Stromal cell of bone marrow (primary cell): Measurements from ENCODE around the gene GTF2H2C.
"Not testable (repeated sequence)": the region's sequence is repeated elsewhere in the genome, so short reads cannot be mapped to it uniquely, and the experiment has no call there.

Experiments used
- DNase-seq: peaks from one replicate; pipeline ENCODE4 v3.0.0-alpha.2; 2012; ENCODE audit warnings: low read depth

GTF2H2C gene

DNA sequence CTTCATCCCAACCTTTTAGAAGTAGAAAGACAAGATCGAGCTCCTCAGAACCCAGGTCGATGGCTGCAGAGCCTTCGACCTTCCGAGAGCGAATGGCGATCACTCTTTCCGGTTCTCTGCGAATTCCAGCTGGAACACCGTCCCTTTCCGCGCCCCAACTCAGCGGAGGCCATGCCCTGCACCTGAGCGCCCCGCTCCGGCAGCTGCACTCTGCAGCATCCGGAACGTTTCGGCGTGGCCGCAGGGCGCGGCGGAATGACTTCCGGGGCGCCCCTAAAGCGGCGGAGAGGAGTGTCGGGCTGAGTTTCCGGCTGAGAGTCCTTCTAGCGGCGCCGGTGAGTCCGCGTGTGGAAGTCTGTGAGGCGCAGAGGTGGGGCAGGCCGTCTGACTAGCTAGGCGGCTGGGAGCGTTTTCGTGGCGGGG, at the start of gene GTF2H2C:
TSS of gene GTF2H2C (plus strand) at position 284 of the 423 bp plus-strand sequence. CDS start 4,942 bp downstream, outside the sequence.
- DNase-seq, result peak; percentile 34

DNA sequence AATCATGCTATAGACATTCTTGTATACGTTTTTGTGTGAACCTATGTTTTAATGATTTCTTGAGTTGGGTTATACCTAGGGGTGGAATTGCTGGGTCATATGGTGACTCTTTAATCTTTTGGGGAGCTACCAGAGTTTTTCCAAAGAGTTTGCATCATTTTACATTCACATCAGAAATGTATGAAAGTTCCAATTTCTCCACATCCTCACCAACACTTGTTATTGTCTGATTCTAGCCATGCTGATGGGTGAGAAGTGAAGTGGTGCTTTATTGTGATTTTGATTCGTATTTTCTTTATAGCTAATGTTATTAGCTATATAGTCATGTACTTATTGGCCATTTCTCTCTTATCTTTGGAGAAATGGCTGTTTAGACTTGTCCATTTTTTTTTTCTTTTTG, 49.3 kb upstream of the GTF2H2C start:
- no peak for DNase-seq

DNA sequence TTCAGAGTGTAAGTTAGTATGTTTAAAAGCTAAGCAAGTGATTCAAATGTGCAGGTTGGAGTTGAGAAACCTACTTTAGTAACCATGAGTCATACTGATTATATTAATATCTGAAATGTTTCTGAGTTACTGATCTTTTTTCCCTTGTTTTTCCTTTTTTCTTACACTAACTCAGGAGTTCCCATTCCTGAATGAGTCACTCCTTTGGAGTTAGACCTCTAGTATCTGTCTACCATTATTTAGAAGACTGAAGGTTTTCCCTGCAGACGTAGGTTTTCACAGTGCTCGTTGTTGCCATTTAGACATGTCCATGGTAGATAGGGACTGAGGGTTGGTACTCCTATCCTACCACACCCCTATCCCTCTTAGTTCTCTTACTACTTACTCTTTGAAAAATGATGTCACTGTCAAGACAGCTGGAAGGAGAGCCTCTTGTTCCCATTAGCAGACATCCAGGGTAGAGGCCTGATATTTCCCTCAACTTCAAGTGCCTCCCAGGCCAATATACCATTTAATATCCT, 47.2 kb upstream of the GTF2H2C start:
- peak; percentile 35 for DNase-seq

DNA sequence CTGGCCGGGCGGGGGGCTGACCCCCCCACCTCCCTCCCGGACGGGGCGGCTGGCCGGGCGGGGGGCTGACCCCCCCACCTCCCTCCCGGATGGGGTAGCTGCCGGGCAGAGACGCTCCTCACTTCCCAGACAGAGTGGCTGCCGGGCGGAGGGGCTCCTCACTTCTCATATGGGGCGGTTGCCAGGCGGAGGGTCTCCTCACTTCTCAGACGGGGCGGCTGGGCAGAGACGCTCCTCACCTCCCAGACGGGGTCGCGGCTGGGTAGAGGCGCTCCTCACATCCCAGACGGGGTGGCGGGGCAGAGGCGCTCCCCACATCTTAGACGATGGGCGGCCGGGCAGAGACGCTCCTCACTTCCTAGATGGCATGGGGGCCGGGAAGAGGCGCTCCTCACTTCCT, 44.4 kb upstream of the GTF2H2C start:
- not testable (repeated sequence) for DNase-seq

DNA sequence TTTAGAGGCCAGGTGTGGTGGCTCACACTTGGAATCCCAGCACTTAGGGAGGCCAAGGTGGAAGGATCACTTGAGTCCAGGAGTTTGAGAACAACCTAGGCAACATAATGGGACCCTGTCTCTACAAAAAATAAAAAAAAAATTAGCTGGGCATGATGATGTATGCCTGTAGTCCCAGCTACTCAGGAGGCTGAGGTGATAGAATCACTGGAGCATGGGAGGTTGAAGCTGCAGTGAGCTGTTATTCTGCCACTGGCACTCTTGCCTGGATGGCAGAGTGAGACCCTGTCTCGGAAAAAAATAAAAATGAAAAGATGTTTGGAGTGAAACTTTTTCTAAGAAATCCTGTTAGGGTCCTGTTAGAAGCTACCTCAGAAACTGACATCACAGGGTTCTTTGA, 43.2 kb upstream of the GTF2H2C start:
- DNase-seq, result no peak

DNA sequence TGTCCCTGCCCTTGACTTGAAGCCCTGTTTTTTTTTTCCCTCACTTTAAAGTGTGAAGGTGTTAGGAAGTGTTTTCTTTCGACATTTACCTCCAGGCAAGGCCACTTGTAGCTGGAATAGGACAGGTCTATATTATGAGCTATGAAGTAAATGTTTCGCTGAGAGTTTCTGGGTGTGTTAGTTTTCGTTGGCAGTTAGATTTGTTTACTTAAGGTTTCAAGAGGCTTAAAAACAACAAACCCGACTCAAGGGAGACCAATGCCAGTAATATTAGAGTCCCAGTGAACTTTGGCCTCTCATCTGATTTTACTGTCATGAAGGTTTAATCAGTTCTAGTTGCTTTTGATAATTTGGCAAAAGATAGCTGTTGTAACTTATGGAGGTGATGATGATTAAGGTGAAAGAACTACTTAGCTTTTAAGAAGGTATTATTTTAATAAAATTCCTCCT, 42.2 kb upstream of the GTF2H2C start:
- no peak for DNase-seq

DNA sequence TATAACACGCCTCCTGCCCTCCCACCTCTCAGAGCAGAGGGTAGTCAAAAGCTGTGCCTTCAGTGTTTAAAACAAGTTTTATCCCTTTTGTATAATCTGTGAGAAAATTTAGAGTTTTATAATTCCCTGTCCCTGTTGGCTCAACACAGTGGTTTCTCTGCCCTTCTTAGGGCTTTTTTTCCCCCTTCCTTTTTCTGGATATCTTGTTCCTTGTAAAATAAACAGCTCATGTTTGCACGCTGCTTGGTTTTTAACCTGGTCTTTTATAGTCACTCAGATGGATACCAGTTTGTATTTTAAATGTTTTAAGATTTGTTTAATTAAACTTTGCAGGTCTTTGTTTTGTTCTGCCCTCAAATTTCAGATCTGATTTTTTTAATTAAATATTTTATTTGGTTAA, 40.7 kb upstream of the GTF2H2C start:
- DNase-seq, result no peak

DNA sequence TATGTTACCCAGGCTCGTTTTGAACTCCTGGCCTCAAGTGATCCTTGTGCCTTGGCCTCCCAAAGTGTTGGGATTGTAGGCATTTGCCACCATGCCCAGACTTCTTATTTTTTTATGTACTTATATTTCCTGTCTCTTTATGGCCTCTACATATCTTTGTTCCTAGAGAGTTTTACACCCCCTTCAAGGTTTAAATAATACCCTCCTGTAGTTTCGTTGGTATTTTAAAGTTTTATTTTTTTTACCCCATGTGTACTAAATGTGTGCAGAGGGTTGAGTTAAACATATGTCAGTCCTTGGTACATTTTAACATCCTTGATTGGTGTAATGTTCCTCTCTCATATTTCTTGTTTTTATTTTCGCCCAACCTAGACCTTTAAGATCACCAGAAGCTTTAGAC, 38.0 kb upstream of the GTF2H2C start:
- DNase-seq, result no peak

DNA sequence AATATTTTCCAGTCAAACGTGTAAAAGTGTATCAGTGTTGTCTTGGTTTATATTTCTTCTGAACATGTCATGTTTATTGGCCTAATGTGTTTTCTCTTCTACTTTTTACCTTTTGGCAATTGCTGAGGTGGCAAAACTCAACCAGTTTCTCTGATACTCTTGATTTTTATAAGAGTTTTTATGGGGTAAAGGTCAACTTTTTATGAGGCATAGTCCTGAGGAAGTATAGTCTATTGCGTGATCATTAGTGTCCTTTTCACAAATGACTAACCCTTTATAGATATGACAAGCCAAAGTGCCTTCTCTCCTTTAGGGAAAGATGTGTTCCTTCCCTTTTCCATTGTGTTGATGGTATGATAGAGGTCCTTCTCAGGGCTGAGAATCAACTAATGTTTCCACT, 34.5 kb upstream of the GTF2H2C start:
- no peak for DNase-seq

DNA sequence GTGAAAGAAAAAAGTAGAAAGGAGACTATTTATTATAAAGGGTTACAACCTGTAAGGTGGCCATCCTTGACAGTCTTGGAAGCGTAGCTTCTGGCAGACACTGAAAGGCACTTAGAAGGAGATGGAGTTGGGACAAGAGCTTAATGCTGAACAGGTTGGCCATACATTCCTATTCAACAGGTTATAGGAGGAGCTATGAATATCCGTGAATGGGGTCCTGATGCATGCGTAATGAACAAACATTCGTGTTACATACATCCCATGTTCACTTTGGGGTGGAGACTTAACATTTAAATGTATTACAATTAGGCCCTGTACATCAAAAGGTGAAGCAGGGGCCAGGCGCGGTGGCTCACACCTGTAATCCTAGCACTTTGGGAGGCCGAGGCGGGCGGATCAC, 33.3 kb upstream of the GTF2H2C start:
- no peak for DNase-seq

DNA sequence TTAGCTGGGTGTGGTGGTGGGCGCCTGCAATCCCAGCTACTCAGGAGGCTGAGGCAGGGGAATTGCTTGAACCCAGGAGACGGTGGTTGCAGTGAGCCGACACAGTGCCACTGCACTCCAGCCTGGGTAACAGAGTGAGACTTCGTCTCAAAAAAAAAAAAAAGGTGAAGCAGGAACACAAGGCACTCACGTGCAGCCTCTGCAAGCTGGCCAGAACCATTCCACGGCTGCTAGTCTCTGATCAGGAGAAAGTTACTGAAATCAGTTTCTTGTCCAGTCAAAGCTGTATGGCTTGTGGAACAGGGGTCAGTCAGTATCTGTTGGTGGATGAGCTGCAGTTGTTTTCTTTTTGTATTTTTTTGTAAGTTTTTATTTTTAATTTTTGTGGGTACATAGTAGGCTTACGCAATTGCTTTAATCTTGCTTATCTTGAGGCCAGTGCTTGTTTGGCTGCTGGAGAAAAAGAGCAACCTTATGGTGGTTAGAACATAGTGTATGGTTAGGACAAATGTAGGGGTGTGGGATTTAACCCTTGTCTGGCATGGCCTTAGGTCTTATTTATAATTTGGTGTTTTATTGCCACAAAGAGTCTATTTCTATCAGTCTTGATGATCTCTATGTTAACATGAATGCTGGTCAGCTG, 32.7 kb upstream of the GTF2H2C start:
- no peak for DNase-seq

DNA sequence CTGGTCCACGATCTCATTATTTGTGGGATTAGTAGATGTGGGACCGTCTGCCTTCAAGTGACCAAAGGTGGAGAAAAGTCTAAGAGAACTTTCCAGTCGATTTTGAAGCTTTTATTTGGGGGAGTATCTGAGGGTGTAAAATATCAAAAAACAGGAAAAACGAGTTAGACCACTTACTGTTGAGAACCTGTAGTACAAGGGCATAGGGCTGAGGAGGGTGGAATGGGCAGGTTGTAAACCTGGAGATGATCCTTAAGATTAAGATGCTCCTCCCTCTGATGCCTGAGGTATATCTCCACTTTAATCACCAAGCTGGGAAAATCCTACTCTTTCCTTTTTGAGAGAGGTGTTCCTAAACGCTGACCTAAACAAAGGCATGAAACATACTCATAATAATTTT, 32.0 kb upstream of the GTF2H2C start:
- no peak for DNase-seq

DNA sequence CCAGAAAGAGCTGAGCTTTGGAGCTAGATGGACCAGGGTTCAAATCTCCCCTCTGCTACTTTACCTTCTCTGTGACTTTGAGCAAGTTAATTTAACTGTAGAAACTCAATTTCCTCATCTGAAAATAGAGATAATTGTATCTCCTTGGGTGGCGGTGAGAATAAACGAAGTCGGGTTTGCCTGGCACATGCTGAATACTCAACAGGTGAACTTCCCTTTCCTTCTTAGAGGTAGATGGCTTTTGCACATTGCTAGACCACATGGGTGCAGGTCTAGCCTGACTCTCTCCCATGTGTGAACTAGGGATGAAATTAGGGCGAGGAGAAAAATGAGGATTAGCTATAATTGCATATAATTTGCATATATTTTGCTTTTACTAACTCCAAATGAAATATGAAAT, 31.4 kb upstream of the GTF2H2C start:
- no peak for DNase-seq

DNA sequence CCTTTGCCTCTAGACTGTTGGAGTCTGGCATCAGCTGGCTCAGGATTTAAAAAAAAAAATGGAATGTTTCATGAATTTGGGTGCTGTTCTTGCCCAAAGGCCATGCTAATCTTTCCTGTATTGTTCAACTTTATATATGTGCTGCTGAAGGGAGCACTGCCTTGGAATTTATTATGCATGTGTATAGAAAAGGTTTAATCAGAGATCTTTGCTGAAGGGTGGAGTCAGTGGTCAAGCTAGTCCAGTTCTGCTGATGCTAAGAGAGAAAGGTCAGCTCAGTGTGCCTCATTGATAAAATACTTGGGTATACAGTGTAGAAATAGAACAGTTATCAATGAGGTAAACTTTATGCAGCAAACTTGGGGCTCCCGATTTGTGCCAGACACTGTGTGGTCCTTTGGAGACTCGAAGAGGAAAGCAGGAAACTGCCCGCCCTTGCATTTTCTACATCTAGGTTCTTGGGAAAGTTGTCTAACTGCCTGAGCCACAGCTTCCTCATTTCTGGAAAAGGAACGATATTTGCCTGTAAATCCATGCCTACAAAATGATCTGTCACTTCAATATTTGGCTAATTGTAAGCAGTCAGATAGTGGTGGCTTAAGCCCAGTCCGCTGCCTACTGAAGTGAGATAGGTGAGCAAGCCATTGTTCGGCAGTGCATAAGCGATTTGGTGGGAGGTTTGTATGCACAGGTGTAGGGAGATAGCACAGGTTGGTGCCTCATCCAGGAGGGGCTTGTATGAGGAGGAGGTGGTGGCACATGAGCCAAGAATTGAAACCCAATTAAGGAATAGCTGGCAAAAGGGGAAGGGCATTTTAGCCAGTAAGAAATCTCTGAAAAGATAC, 29.2 kb upstream of the GTF2H2C start:
- DNase-seq, result no peak

DNA sequence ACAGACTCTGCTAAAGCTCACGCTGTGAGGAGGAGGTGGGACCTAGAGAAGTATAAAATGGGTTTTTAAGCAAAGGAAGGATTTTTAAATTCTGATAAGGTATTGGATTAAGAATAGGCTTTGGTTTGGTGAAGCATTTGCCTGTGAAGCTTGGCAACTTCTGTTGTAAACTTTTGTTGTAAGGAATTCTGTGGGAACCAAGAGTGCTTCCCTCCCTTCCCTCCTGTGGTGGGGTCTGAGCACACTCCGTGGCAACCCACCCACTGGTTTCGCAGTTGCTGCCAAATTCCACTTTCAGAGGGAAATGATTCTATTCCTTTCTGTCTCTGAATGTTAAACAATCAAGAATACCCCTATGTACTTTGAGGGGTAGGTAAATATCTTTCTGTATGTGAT, 28.6 kb upstream of the GTF2H2C start:
- DNase-seq, result no peak

DNA sequence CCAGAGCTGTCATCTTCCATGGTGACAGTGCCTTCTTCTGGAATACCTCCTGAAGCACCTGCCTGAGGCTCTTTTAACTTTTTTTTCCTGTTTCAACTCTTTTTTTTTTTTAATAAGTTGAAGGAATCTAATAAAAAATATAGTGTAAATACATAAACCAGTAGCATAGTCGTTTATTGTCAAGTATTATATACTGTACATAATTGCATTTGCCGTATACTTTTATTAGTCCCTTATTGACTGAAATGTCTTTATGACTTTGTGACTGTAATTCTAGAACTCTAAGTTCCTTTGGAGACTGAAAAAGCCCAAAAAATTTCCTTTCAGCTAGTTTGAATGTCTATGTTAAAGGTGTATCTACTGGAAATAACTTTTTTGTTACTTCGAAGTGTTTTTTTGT, 22.1 kb upstream of the GTF2H2C start:
- not testable (repeated sequence) for DNase-seq

DNA sequence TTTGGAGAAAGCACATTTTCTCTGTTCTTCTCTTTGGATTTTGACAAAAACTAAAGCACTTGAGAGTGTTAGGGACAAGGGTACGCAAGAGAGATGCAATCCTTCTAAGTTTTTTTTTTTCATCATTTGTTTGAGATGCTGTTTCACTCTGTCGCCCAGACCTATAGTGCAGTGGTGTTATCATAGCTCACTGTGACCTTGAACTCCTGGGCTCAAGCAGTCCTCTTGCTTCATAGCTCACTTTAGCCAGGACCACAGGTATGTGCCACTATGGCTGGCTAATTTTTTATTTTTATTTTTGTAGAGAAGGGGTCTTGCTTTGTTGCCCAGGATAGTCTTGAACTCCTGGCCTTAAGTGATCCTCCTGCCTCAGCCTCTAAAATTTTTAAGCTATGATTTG, 21.3 kb upstream of the GTF2H2C start:
- not testable (repeated sequence) for DNase-seq

DNA sequence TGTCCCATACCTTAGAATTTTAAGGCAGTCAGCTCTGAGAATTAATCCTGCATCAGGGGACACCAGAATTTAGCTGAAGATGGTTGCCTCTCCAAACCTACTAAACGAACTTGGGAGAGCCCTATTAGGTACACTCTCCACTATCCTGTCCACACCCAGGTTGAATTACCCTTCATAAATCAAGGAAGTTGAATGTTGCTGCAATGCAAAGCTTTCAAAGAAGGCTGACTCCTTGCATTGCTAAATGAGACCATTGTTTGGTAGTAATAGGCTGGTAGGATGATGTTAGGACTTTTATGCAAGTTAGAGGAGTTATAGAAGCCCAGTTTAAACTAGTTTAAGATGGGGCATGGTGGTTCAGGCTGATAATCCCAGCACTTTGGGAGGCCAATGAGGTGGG, 18.6 kb upstream of the GTF2H2C start:
- not testable (repeated sequence) for DNase-seq

DNA sequence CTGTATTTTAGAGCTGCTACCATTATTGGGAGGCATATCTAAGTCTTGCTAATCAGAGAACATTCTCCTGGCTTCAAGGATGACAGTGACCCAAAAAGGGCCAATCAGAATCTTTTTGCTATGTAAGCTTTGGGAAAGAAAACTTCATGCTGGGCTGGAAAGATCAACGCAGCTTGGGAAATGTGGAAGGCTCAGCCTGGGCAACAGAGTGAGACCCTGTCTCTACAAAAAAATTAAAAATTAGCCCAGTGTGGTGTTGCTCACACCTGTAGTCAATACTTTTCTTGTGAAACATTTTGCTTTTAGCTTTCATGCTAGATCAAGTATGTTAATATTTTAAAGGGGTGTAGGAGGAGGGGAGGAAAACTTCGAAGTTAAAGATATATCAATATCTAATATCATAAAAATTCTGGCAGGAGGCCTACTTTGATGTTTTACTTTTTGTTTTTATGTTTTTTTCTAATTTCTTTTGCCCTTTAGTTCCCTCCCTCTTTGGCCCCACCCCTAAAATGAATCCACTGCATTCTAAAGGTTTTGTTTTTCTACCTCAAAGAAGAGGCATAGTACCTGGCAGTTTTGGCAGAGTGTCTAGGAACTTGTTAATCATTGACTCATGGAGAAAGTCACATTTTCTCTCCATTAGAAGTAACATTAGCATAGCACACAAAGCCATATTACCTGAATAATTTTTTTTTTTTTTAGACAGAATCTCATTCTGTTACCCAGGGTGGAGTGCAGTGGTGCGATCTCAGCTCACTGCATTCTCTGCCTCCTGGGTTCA, 17.0 kb upstream of the GTF2H2C start:
- DNase-seq, result not testable (repeated sequence)

DNA sequence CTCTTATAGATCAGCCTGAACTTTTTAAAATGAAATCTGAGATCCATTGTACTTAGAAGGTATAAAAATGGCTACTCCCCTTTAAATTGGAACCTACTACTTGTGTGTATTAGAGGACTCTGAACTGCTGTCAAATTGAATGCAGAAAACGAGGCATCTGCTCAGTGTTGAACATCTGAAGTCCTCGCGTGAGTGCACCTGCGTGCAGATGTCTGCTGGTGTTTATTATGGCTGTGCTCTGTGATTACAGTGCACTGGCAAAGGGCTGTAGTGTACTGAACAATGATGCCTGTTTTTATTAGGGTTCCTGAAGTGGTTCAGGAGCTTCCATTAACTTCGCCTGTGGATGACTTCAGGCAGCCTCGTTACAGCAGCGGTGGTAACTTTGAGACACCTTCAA, 15.4 kb upstream of the GTF2H2C start:
- not testable (repeated sequence) for DNase-seq

DNA sequence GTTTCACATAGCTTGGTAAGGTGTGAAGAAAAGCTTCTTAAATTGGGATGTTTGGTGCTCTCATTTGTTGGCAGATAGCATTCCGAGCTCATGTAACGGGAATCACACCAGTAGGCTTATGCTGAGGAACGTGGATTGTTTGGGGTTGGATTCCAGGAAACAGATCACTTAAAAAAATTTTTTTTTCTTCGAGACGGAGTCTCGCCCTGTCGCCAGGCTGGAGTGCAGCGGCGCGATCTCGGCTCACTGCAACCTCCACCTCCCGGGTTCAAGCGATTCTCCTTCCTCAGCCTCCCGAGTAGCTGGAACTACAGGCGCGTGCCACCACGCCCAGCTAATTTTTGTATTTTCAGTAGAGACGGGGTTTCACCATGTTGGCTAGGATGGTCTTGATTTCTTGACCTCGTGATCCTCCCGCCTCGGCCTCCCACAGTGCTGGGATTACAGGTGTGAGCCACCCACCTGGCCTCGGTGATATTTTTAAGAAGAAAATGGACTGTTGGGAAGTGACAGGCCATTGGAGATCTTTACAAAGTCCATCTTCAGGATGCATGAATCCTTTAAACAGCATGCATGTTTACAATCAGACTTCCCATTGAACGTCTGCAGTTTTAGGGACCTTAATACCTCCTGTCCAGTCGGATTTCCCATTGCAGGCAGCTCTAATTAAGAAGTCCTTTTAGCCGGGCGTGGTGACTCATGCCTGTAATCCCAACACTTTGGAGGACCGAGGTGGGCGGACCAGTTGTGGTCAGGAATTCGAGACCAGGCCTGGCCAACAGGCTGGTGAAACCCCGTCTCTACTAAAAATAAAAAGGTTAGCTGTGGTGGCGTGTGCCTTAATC, 818 bp downstream of the GTF2H2C start:
- DNase-seq, result not testable (repeated sequence)
